ENCODE measurements around the gene PTPRS.

The PTPRS gene

GRCh38 chr19:5351731-5352228 lies 11.2 kb upstream of the PTPRS start:
- DNase-seq (no peak), ATAC-seq (ENCODE audit: insufficient read depth, low read depth) (no peak)
- TF ChIP-seq EZH2 (IDR thresholded peaks at IDR 0.05; ENCODE audit: borderline replicate concordance, low read depth, low read length, severe bottlenecking) (no peak), CTCF (IDR thresholded peaks at IDR 0.05; ENCODE audit: borderline replicate concordance, extremely low read depth, low read length, poor library complexity, severe bottlenecking) (no peak)
- Histone ChIP-seq H3K79me2 (ENCODE audit: insufficient read depth, low read length) (no peaks in the 10 kb centered on the region), H3K9me3 (ENCODE audit: insufficient read depth, low read length, severe bottlenecking) (no peaks in the 10 kb centered on the region), H3K27me3 (ENCODE audit: insufficient read depth, low read length, poor library complexity) (no peaks in the 10 kb centered on the region), H3K27ac (ENCODE audit: low read length) (no peak overlapping the region), H3K4me2 (ENCODE audit: insufficient read depth, low read length) (no peak overlapping the region), H3K9ac (ENCODE audit: low read depth, low read length) (no peak overlapping the region), H3K4me1 (ENCODE audit: insufficient read depth, low read length) (no peaks in the 10 kb centered on the region), H4K20me1 (ENCODE audit: insufficient read depth, low read length) (0 out of 2 replicates have a peak, but pooled peaks cover 4% of the 10 kb centered on the region), H2AFZ (ENCODE audit: low read depth, low read length) (no peak overlapping the region), H3K36me3 (ENCODE audit: insufficient read depth, low read length) (no peaks in the 10 kb centered on the region), H3K4me3 (ENCODE audit: low read depth in 1 of 2, low read length in 2 of 2) (no peak overlapping the region)

GRCh38 chr19:5349041-5349440 lies 8.4 kb upstream of the PTPRS start:
- no peak for ATAC-seq (ENCODE audit: insufficient read depth, low read depth)
- DNase-seq = no peak
- no peak overlapping the region for H3K4me2 ChIP-seq (ENCODE audit: insufficient read depth, low read length)

GRCh38 chr19:5345895-5346386 lies 5.3 kb upstream of the PTPRS start:
- Histone ChIP-seq H3K79me2 (ENCODE audit: insufficient read depth, low read length) (no peaks in the 10 kb centered on the region), H3K4me2 (ENCODE audit: insufficient read depth, low read length) (no peak overlapping the region), H3K36me3 (ENCODE audit: insufficient read depth, low read length) (no peaks in the 10 kb centered on the region), H3K4me1 (ENCODE audit: insufficient read depth, low read length) (no peaks in the 10 kb centered on the region), H3K27me3 (ENCODE audit: insufficient read depth, low read length, poor library complexity) (no peaks in the 10 kb centered on the region), H3K9me3 (ENCODE audit: insufficient read depth, low read length, severe bottlenecking) (no peaks in the 10 kb centered on the region), H2AFZ (ENCODE audit: low read depth, low read length) (no peak overlapping the region), H3K9ac (ENCODE audit: low read depth, low read length) (no peak overlapping the region), H3K4me3 (ENCODE audit: low read depth in 1 of 2, low read length in 2 of 2) (no peak overlapping the region), H4K20me1 (ENCODE audit: insufficient read depth, low read length) (no peaks in the 10 kb centered on the region), H3K27ac (ENCODE audit: low read length) (no peak overlapping the region)
- ATAC-seq (ENCODE audit: insufficient read depth, low read depth) = no peak
- DNase-seq = no peak
- TF ChIP-seq EZH2 (IDR thresholded peaks at IDR 0.05; ENCODE audit: borderline replicate concordance, low read depth, low read length, severe bottlenecking) (no peak), CTCF (IDR thresholded peaks at IDR 0.05; ENCODE audit: borderline replicate concordance, extremely low read depth, low read length, poor library complexity, severe bottlenecking) (no peak)

More at GRCh38 chr19:5349041-5349440, 8.4 kb upstream of the PTPRS start:
- no peak overlapping the region for H3K27ac ChIP-seq (ENCODE audit: low read length)
- H3K79me2 ChIP-seq (ENCODE audit: insufficient read depth, low read length) = no peaks in the 10 kb centered on the region
- no peaks in the 10 kb centered on the region for H3K9me3 ChIP-seq (ENCODE audit: insufficient read depth, low read length, severe bottlenecking)
- no peak overlapping the region for H3K4me3 ChIP-seq (ENCODE audit: low read depth in 1 of 2, low read length in 2 of 2)
- no peak for TF ChIP-seq EZH2 (IDR thresholded peaks at IDR 0.05; ENCODE audit: borderline replicate concordance, low read depth, low read length, severe bottlenecking)
- no peak for TF ChIP-seq CTCF (IDR thresholded peaks at IDR 0.05; ENCODE audit: borderline replicate concordance, extremely low read depth, low read length, poor library complexity, severe bottlenecking)
- no peaks in the 10 kb centered on the region for H3K27me3 ChIP-seq (ENCODE audit: insufficient read depth, low read length, poor library complexity)
- H3K36me3 ChIP-seq (ENCODE audit: insufficient read depth, low read length) = no peaks in the 10 kb centered on the region
- H3K9ac ChIP-seq (ENCODE audit: low read depth, low read length) = no peak overlapping the region
- no peaks in the 10 kb centered on the region for H3K4me1 ChIP-seq (ENCODE audit: insufficient read depth, low read length)
- H2AFZ ChIP-seq (ENCODE audit: low read depth, low read length) = no peak overlapping the region
- H4K20me1 ChIP-seq (ENCODE audit: insufficient read depth, low read length) = no peaks in the 10 kb centered on the region
